Neural cell (in vitro differentiated cells): ENCODE measurements around the gene MOGAT2. TPM values are rescaled to one million over a fixed set of nuclear protein-coding genes. Genes with fewer than 3 reads are reported as not detected.

Source experiments
- H2AFZ ChIP-seq: fragments of 200-600, 300-800 bp; sonication (generic), shearing (Covaris generic); 2 replicates; pipeline ENCODE4 v1.6.0; 2014; ENCODE audit warnings: low read depth, mild to moderate bottlenecking, antibody characterized with exemption, low read length, moderate library complexity
- H3F3A ChIP-seq: fragments of 200-600 bp; shearing (Covaris generic); 2 replicates; pipeline ENCODE4 v1.6.1; 2016; ENCODE audit warnings: mild to moderate bottlenecking, moderate library complexity, mixed read lengths, antibody characterized with exemption, low read length; ENCODE audit not compliant: insufficient read depth, poor library complexity, severe bottlenecking
- H3K27ac ChIP-seq: fragments of 200-600, 300-800 bp; sonication (generic), shearing (Covaris generic); 2 replicates; pipeline ENCODE4 v1.5.1; 2014; ENCODE audit warnings: mild to moderate bottlenecking, low read length, moderate library complexity
- H3K27me3 ChIP-seq: fragments of 300-800, 200-600 bp; sonication (generic), shearing (Covaris generic); 2 replicates; pipeline ENCODE4 v1.6.0; 2014; ENCODE audit warnings: mild to moderate bottlenecking, low read depth, low read length, moderate library complexity; ENCODE audit not compliant: insufficient read depth
- H3K36me3 ChIP-seq: fragments of 300-800, 200-600 bp; sonication (generic), shearing (Covaris generic); 2 replicates; pipeline ENCODE4 v1.5.1; 2014; ENCODE audit warnings: mild to moderate bottlenecking, antibody characterized with exemption, low read length, moderate library complexity; ENCODE audit not compliant: insufficient read depth
- H3K4me2 ChIP-seq: fragments of 300-800, 200-600 bp; sonication (generic), shearing (Covaris generic); 2 replicates; pipeline ENCODE4 v1.6.0; 2014; ENCODE audit warnings: mild to moderate bottlenecking, low read length
- H3K4me3 ChIP-seq: fragments of 300-800, 200-600 bp; sonication (generic), shearing (Covaris generic); 2 replicates; pipeline ENCODE4 v1.5.1; 2014; ENCODE audit warnings: mild to moderate bottlenecking, low read length, moderate library complexity
- H3K79me2 ChIP-seq: fragments of 200-600 bp; shearing (Covaris generic); replicated peaks from 2 replicates; pipeline ENCODE4 v1.6.0; 2014; ENCODE audit warnings: mild to moderate bottlenecking, low read length, moderate library complexity; ENCODE audit not compliant: insufficient read depth
- H3K9ac ChIP-seq: fragments of 300-800, 200-600 bp; sonication (generic), shearing (Covaris generic); 2 replicates; pipeline ENCODE4 v1.6.1; 2016; ENCODE audit warnings: mild to moderate bottlenecking, low read length, mixed read lengths
- H3K9me2 ChIP-seq: fragments of 200-600 bp; shearing (Covaris generic); 2 replicates; pipeline ENCODE4 v1.6.1; 2016; ENCODE audit warnings: mild to moderate bottlenecking, low read length, mixed read lengths; ENCODE audit not compliant: insufficient read depth
- H3K9me3 ChIP-seq: fragments of 200-600, 300-800 bp; sonication (generic), shearing (Covaris generic); 2 replicates; pipeline ENCODE4 v1.6.1; 2016; ENCODE audit warnings: mild to moderate bottlenecking, mixed run types, low read length, moderate library complexity, mixed read lengths
- H4K20me1 ChIP-seq: fragments of 200-600 bp; shearing (Covaris generic); 2 replicates; pipeline ENCODE4 v1.6.1; 2016; ENCODE audit warnings: mild to moderate bottlenecking, mixed run types; ENCODE audit not compliant: insufficient read depth
- EP300 ChIP-seq: fragments of 450-650 bp; conservative IDR thresholded peaks from 2 replicates; pipeline ENCODE4 v1.6.1; 2014; ENCODE audit warnings: antibody characterized with exemption, mild to moderate bottlenecking, moderate library complexity; ENCODE audit not compliant: poor library complexity, severe bottlenecking
- EZH2 ChIP-seq: fragments of 200-600, 300-800 bp; shearing (Covaris generic), sonication (generic); IDR thresholded peaks from 2 replicates; pipeline ENCODE4 v1.6.1; 2014; ENCODE audit warnings: antibody characterized with exemption, low read length, borderline replicate concordance, mild to moderate bottlenecking; ENCODE audit not compliant: insufficient read depth, poor library complexity, severe bottlenecking
- MXI1 ChIP-seq: fragments of 450-650 bp; conservative IDR thresholded peaks from 2 replicates; pipeline ENCODE4 v1.6.1; 2014; ENCODE audit warnings: antibody characterized with exemption, mild to moderate bottlenecking; ENCODE audit not compliant: poor library complexity, severe bottlenecking
- POLR2AphosphoS5 ChIP-seq: IDR thresholded peaks from 2 replicates; pipeline ENCODE4 v1.6.1; 2012
- RAD21 ChIP-seq: fragments of 450-650 bp; conservative IDR thresholded peaks from 2 replicates; pipeline ENCODE4 v1.6.1; 2014; ENCODE audit warnings: antibody characterized with exemption, mild to moderate bottlenecking, moderate library complexity
- REST ChIP-seq: IDR thresholded peaks from 2 replicates; pipeline ENCODE4 v1.6.1; 2012; ENCODE audit warnings: borderline replicate concordance
- SMC3 ChIP-seq: fragments of 450-650 bp; conservative IDR thresholded peaks from 2 replicates; pipeline ENCODE4 v1.6.1; 2014; ENCODE audit warnings: antibody characterized with exemption, mild to moderate bottlenecking, moderate library complexity; ENCODE audit not compliant: poor library complexity
- TAF1 ChIP-seq: IDR thresholded peaks from 2 replicates; pipeline ENCODE4 v1.6.1; 2012; ENCODE audit warnings: low read depth
- polyA plus RNA-seq: library from polyadenylated mRNA; depleted of rRNA; stranded (reverse); fragments of >200 nt; gene quantifications from 2 replicates; pipeline ENCODE4 v1.2.3, GENCODE V29; 2014
- TF ChIP-seq, protein P1 (sequence below): fragments of 450-650 bp; IDR thresholded peaks from 2 replicates; pipeline ENCODE4 v1.5.1; 2014; ENCODE audit warnings: antibody characterized with exemption, mild to moderate bottlenecking, moderate library complexity; ENCODE audit not compliant: poor library complexity, severe bottlenecking

The MOGAT2 gene
- polyA plus RNA-seq, 1 donor from 2014 or later, result not detected

DNA sequence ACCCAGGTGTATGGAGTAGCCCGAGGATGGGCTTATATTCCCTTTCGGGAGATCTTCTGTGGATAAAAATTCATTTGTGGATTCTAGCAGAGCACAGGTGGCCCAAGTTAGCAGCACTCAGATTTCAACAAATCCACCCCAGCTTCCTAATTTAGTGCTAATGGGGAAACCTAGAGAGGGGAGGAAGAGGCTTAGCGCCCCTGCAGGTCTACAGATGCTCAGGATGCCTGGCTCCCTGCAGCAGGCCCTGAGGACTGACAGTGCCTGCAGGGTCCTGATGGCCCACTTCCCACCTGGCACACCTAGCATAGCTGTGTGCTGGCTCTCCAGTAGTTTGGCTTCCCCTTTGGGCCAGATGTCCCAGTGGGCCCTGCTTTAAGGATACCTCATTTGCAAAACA, 57.4 kb downstream of the MOGAT2 start:
- TF ChIP-seq TAF1, result no peak
- TF ChIP-seq RAD21, result no peak
- TF ChIP-seq POLR2AphosphoS5, result no peak
- no peak for TF ChIP-seq MXI1
- TF ChIP-seq SMC3, result no peak
- no peak for TF ChIP-seq EP300
- TF ChIP-seq, protein P1, sequence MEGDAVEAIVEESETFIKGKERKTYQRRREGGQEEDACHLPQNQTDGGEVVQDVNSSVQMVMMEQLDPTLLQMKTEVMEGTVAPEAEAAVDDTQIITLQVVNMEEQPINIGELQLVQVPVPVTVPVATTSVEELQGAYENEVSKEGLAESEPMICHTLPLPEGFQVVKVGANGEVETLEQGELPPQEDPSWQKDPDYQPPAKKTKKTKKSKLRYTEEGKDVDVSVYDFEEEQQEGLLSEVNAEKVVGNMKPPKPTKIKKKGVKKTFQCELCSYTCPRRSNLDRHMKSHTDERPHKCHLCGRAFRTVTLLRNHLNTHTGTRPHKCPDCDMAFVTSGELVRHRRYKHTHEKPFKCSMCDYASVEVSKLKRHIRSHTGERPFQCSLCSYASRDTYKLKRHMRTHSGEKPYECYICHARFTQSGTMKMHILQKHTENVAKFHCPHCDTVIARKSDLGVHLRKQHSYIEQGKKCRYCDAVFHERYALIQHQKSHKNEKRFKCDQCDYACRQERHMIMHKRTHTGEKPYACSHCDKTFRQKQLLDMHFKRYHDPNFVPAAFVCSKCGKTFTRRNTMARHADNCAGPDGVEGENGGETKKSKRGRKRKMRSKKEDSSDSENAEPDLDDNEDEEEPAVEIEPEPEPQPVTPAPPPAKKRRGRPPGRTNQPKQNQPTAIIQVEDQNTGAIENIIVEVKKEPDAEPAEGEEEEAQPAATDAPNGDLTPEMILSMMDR, result no peak
- no peak for TF ChIP-seq REST
- no peak for TF ChIP-seq EZH2
- Histone ChIP-seq H3K27me3 (peaks cover 11% of the 10 kb centered on the region), H3K9me3 (no peaks in the 10 kb centered on the region), H3K9ac (no peak overlapping the region), H3K4me2 (no peak overlapping the region), H4K20me1 (no peaks in the 10 kb centered on the region), H3K27ac (no peak overlapping the region), H3F3A (no peaks in the 10 kb centered on the region), H3K9me2 (no peaks in the 10 kb centered on the region), H3K4me3 (no peak overlapping the region), H2AFZ (no peak overlapping the region), H3K36me3 (no peaks in the 10 kb centered on the region), H3K79me2 (no peaks in the 10 kb centered on the region)

- Histone ChIP-seq H3K9me2 (no peaks in the 10 kb centered on the region), H3K36me3 (no peaks in the 10 kb centered on the region), H3K4me2 (no peak overlapping the region), H3K27ac (no peak overlapping the region), H3K4me3 (no peak overlapping the region), H3K9ac (no peak overlapping the region), H3F3A (no peaks in the 10 kb centered on the region), H3K79me2 (no peaks in the 10 kb centered on the region), H3K27me3 (no peaks in the 10 kb centered on the region), H2AFZ (no peak overlapping the region), H4K20me1 (no peaks in the 10 kb centered on the region), H3K9me3 (no peaks in the 10 kb centered on the region)
- no peak for TF ChIP-seq MXI1
- no peak for TF ChIP-seq EZH2
- no peak for TF ChIP-seq REST
- TF ChIP-seq, protein P1, result no peak
- no peak for TF ChIP-seq RAD21
- TF ChIP-seq SMC3, result no peak
- TF ChIP-seq EP300, result no peak
- TF ChIP-seq TAF1, result no peak
- TF ChIP-seq POLR2AphosphoS5, result no peak
Observed at GRCh38 chr11:75776546-75776945, 58.9 kb downstream of the MOGAT2 start.
